Measurements from ENCODE around the gene MDFI.

MDFI gene, protein sequence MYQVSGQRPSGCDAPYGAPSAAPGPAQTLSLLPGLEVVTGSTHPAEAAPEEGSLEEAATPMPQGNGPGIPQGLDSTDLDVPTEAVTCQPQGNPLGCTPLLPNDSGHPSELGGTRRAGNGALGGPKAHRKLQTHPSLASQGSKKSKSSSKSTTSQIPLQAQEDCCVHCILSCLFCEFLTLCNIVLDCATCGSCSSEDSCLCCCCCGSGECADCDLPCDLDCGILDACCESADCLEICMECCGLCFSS

DNA sequence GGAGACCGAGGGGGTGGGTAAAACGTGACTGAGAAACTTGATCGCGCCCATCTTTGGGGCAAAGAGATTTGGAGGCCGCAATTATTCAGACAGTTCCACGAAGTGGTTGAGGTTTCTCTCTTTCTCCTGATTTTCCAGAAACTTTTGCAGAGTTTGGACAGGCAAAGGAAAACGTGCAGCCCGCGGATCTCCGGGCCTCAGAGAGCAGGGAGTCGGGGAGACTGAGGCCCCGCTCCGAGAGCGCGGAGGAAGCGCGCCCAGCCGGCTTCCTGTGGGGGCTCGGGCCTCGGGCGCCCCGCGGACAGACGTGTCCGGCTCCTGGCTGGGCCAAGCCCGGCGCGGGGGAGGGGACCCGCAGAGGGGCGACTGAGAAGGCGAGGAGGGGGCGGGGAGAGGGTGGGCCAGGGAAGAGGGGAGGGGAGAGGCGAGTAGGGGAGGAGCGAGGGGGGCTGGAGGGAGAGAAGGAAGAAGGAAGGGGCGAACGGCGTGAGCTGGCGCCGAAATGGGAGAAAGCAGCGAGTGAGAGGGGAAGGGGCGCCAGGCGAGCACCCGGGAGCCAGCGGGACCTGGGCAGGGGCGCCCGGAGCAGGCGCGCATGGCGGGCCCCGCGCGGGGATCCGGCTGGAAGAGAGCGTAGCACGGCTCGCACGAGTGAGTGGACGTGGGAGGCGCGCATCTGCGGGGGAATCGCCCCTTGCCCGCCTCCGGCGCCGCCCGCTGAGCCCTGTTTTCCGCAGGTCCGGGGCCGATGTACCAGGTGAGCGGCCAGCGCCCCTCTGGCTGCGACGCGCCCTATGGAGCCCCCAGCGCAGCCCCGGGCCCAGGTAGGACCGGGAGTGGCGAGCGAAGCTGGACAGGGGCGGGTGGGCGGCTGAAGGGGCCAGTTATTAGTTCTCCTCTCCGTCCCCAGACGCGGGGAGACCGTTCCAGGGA, at the start of gene MDFI:
Gene MDFI, plus strand, starts transcription at position 467 of the 933 bp plus-strand sequence. Its CDS starts 282 bp downstream, at position 749.
- no peak for DNase-seq

- DNase-seq, result no peak
These were observed 49.0 kb upstream of the MDFI start for GRCh38 chr6:41589223-41589622.

DNA sequence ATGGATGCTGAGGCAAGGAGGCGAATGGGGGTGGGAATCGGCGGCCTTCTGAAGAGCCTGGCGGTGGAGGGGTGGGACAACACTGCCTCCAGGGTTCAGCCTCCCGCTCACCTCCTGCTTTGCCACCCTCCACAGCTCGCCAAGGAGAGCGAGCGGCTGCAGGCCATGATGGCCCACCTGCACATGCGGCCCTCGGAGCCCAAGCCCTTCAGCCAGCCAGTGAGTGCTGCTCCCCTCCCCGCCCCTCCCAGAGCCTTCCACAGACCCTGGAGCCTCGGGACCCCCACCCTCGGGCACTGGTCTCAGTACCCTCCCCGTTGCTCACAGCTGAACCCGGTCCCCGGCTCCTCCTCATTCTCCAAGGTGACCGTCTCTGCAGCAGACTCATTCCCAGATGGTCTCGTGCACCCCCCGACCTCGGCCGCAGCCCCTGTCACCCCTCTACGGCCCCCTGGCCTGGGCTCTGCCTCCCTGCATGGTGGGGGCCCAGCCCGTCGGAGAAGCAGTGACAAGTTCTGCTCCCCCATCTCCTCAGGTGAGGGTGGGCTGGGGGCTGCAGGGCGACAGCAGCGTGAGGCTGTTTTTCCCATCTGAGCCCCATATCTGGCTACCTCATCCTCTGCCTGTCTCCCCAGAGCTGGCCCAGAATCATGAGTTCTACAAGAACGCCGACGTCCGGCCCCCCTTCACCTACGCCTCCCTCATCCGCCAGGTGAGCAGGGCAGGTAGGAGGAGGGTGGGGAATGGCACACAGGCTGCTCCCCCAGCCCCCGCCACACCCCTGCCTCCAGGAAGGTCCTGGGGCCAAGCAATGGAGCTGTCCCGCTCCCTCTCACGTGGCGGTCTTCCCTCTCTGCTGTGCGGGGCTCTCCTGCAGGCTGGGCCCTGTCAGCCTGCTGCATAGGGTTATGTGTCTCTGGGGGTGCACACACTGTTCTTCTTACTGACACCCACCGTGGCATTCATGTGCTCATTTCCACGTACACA, 48.3 kb upstream of the MDFI start:
- DNase-seq, result no peak

- DNase-seq, result no peak
These were observed 47.1 kb upstream of the MDFI start for GRCh38 chr6:41591122-41591521.

DNA sequence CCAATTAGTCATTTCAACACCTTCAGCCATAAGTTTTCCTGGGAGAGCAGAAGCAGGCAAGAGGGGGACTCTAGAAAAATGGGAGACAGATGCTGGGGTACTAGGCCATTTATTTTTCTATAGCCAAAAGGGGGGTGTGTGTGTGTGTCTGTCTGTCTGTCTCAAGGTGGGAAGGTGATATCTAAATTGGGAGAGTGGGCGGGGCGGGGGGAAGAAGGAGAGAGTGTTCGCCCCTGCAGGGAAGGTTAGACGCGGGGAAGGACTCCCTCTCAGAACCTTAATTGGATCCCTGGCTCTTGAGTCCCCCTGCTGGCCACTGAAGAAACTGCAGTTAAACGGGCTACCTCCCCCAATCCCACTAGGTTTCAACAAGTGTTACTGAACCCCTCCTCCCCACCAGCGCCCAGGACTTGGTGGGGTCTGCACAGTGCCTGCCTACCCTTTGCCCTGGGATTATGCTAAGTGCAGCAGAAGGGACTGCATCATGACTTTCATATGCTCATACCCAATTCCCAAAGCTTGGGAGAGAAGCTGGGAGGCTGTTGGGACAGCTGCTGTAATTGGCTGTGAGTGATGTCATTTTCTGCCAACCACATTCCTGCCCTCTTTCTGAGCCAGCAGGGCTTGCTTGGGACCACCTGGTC, 46.3 kb upstream of the MDFI start:
- peak in 1 of 2 experiments; percentile 63 for DNase-seq

GRCh38 chr6:41593406-41593805, 44.9 kb upstream of the MDFI start:
- no peak for DNase-seq

GRCh38 chr6:41593839-41594238, 44.4 kb upstream of the MDFI start:
- no peak for DNase-seq

- DNase-seq, result no peak
These were observed 43.9 kb upstream of the MDFI start for GRCh38 chr6:41594326-41594725.

GRCh38 chr6:41594766-41595165, 43.5 kb upstream of the MDFI start:
- DNase-seq, result no peak

- no peak for DNase-seq
These were observed 43.1 kb upstream of the MDFI start for GRCh38 chr6:41595166-41595565.

GRCh38 chr6:41596096-41596685, 42.1 kb upstream of the MDFI start:
- DNase-seq, result no peak

- DNase-seq, result no peak
These were observed 41.5 kb upstream of the MDFI start for GRCh38 chr6:41596807-41597206.

DNA sequence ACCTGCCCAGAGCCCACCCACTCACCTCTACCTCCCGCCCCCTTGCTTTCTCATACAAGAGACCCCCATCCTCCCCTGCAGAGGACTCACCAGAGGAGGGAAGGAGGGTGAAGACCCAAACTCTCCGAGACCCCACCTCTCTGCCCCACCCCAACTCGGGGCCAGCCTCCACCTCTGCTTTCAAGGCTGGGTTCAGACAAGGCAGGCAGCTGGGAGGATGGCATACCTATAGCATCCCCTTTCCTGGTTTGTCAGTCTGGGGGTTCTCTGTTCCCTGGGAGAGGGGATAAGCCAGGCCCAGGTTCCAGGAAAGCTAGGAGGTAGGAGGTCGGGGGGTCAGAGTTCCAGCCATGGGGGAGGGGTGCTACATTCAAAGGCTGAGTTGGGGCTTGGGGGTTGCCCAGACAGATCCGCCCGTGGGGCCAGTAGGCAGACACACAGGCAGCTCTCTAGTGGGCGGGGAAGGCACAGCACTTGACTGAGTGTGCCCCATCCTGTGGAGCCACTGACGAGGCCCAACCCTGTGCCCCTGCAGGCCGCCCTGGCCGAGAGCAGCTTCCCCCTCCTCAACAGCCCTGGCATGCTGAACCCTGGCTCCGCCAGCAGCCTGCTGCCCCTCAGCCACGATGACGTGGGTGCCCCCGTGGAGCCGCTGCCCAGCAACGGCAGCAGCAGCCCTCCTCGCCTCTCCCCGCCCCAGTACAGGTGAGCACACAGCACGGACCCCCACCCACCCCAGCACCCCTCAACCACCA, 40.8 kb upstream of the MDFI start:
- DNase-seq, result no peak

- DNase-seq, result no peak
These were observed 39.6 kb upstream of the MDFI start for GRCh38 chr6:41598670-41599014.

GRCh38 chr6:41599015-41599851, 39.0 kb upstream of the MDFI start:
- no peak for DNase-seq

DNA sequence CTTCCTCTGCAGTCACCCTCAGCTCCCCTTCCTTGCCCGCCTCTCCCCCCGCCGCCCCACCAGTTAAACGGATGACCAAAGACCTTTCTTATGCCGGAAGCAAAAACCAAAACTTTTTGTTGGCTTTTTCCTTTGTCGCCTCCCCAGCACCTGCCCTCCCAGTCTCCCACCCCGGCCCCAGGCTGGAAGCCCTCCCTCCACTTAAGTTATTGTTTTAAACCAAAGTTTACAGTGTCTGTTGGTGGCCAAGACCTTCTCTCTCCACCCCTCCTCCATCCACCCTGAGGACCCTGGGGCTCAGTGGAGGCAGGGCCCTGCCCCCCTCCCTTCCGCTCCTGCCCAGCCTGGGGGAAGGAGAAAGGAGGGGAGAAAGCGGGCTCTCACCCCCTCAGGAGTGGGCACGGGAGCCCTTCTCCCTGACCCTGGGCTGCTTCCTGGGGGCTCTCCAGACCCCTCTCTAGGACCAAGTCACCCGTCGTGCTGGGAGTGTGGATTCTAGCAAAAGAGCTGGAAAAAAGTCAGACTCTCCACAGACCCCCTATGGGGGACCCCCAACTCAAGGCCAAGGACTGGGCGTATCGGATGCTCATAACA, 38.3 kb upstream of the MDFI start:
- DNase-seq, result no peak

DNA sequence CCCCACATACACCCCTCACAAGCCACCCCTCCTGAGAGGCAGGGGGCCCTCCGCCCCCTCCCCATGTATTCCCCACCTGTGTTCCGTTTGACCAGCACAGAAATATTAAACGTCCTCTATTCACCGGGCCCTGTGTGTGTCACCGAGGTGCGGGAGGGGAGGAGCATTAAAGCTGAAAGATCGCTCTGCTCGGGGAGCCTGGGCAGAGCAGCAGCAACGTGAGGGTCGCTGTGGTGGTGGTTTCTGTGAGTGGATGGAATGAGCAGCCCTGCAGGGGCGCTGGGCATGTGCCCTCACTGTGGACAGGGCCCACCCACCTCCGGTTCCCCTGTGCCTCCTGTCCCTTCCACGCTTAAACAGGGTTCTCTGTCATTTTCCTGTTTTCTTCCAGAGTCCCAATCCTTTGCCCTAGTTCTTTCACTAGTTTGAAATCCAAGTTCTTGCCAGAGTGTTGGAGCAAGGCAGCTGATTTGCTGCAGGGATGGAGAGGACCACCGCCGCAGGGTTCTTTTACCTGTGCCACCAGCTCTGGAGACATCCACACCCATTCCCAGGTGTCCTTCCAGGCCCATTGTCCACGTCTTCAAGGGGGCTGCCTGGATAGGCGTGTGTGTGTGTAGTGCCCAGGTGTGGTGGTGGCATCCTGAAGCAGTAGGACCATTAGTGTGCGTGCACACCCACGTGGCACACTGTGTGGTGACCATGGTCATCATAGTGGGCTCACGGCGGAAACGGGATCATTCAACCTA, 37.6 kb upstream of the MDFI start:
- DNase-seq, result no peak

DNA sequence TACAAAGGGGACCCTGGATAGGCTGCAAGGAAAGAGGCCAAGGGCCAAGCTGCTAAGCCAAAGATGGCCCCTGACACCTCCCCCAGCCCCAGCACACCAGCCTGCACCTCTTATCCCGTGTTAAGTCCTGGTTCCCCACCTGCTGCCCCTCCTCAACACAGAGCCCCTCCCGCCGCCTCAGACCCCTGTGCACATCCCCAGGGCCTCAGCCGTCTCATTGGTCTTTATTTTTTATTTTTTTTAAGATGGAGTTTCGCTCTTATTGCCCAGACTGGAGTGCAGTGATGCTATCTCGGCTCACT, 37.1 kb upstream of the MDFI start:
- DNase-seq, result no peak

DNA sequence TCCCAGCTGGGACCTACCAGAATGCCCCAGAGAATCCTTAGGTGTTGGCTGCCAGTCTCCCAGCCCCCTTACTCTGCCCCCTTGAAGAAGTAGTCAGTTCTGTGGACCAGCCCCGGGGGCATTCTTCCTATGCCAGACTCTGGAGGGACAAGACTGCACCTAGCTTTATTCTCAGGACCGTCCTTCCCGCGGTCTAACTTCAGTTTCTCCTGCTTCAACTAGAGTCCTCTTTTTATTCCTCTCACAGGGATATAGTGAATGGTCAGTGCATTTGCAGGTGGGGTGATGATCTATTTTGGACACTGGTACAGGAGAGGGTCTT, 35.9 kb upstream of the MDFI start:
- no peak for DNase-seq

Measured in NCI-H187 (cell line).